Measurements from ENCODE around the gene TAB2.

DNA sequence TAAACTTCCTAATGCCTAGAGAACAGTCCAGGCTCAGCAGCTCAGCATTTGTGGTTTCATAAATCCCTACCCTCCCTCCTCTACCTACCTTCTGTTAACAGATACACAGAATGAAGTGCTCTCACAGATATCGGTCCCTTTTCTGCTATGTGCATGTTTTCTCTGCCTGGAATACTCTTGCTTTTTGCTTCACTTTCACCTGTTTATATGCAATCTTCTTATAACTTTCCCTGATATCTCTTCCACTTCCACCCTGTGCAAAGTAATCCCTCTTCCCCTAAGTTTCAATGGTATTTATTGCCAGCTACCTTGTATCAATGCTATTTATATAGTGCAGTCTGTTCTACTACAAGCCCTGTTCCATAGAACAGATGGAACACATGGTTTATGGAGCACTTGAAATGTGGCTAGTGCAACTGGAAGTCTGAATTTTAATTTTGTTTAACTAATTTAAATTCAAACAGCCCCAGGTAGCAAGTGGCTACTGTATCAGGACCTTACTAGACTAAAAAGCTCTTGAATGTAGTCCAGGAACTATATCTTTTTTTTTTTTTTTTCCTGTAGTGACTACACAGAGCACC is 3.1 kb upstream of the TAB2 start:
- TF ChIP-seq, protein P1, sequence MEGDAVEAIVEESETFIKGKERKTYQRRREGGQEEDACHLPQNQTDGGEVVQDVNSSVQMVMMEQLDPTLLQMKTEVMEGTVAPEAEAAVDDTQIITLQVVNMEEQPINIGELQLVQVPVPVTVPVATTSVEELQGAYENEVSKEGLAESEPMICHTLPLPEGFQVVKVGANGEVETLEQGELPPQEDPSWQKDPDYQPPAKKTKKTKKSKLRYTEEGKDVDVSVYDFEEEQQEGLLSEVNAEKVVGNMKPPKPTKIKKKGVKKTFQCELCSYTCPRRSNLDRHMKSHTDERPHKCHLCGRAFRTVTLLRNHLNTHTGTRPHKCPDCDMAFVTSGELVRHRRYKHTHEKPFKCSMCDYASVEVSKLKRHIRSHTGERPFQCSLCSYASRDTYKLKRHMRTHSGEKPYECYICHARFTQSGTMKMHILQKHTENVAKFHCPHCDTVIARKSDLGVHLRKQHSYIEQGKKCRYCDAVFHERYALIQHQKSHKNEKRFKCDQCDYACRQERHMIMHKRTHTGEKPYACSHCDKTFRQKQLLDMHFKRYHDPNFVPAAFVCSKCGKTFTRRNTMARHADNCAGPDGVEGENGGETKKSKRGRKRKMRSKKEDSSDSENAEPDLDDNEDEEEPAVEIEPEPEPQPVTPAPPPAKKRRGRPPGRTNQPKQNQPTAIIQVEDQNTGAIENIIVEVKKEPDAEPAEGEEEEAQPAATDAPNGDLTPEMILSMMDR (IDR thresholded peaks at IDR 0.05), result no peak
- TF ChIP-seq POLR2A (IDR thresholded peaks at IDR 0.05) (no peak), EP300 (IDR thresholded peaks at IDR 0.05) (no peak), POLR2AphosphoS5 (IDR thresholded peaks at IDR 0.05) (no peak)
